Measurements from ENCODE around the gene URI1. TPM values are rescaled to one million over a fixed set of nuclear protein-coding genes. Genes with fewer than 3 reads are reported as not detected.

The URI1 gene
- total and polyA plus RNA-seq, 11 donors: 10.9 to 53.7 (median 41.5) TPM

DNA sequence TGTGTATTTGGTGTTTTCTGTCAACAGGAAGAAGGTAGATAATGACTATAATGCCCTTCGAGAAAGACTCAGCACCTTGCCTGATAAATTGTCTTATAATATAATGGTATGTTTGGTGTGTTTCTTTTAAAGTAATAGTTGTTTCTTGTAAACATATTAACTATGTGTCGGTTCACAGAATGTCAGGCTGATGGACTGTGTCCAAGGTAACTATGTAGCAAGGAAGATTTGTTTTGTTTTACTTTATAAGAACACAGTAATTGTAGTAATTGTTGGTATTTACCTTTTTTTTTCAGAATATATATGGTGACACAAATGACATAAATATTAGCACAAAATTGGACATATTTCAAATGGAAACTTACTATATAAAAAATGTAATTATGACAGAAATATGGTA lies 43.2 kb downstream of the URI1 start:
- no peak for DNase-seq
- WGBS, 4 donors: 82 to 93% (median 85%) methylated on average over 2 of the region's 2 CpGs
- intact Hi-C loops (cut with DNase I): no loop called here

GRCh38 chr19:29988351-29988750 lies 46.3 kb downstream of the URI1 start:
- intact Hi-C loops (cut with DNase I): no loop called here
- no peak for DNase-seq
- no peak for ATAC-seq
- H3K36me3 ChIP-seq: peaks cover 0 to 21% (median 10%) of the 10 kb centered on the region in 9 donors
- peaks cover 0 to 21% (median 2%) of the 10 kb centered on the region in 12 donors for H3K9me3 ChIP-seq
- no peak overlapping the region for H3K4me3 ChIP-seq
- peaks cover 0 to 5% (median 0%) of the 10 kb centered on the region in 12 donors for H3K4me1 ChIP-seq
- no peak overlapping the region for H3K27ac ChIP-seq
- H3K27me3 ChIP-seq: no peaks in the 10 kb centered on the region
- WGBS, 4 donors: 88 to 89% (median 89%) methylated on average over 9 of the region's 9 CpGs
- TF ChIP-seq POLR2A (IDR thresholded peaks at IDR 0.05): no peak
- no peak for TF ChIP-seq CTCF (IDR thresholded peaks at IDR 0.05)

More for the DNA sequence above, 43.2 kb downstream of the URI1 start:
- no peak for TF ChIP-seq POLR2A (IDR thresholded peaks at IDR 0.05)
- no peak for TF ChIP-seq CTCF (IDR thresholded peaks at IDR 0.05)
- no peaks in the 10 kb centered on the region for H3K27me3 ChIP-seq
- H3K36me3 ChIP-seq: peaks cover 0 to 19% (median 10%) of the 10 kb centered on the region in 9 donors
- H3K4me1 ChIP-seq: peaks cover 0 to 19% (median 7%) of the 10 kb centered on the region in 12 donors
- no peak for ATAC-seq
- no peaks in the 10 kb centered on the region for H3K9me3 ChIP-seq
- H3K4me3 ChIP-seq: no peak overlapping the region
- H3K27ac ChIP-seq: no peak overlapping the region

- peaks cover 0 to 43% (median 7%) of the 10 kb centered on the region in 12 donors for H3K9me3 ChIP-seq
- no peaks in the 10 kb centered on the region for H3K4me1 ChIP-seq
- peaks cover 0 to 21% (median 2%) of the 10 kb centered on the region in 9 donors for H3K36me3 ChIP-seq
- ATAC-seq (no peak), DNase-seq (no peak)
- no peak for TF ChIP-seq POLR2A (IDR thresholded peaks at IDR 0.05)
- no peak for TF ChIP-seq CTCF (IDR thresholded peaks at IDR 0.05)
- 96 to 99% (median 97%) methylated on average over 6 of the region's 6 CpGs for WGBS, 4 donors
- H3K27ac ChIP-seq: no peak overlapping the region
- intact Hi-C loops (cut with DNase I): no loop called here
- no peak overlapping the region for H3K4me3 ChIP-seq
- no peaks in the 10 kb centered on the region for H3K27me3 ChIP-seq
Observed at GRCh38 chr19:29992233-29992867, 50.3 kb downstream of the URI1 start.

DNA sequence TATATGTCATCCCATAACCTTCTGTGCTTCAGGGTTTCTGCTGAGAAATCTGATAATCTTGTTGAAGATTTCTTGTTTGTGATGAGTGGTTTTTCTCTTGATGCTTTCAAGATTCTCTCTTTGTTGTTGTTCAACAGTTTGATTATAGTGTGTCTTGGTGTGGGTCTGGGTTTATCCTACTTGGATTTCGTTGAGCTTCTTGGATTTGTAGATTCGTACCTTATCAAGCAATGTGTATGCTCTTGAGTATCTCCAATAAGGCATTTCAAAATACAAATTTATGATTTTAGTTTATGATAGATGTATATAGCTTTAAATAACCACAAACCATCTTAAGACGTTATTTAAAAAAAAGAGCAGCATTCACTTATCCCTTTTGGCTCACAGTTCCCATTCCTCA lies 57.5 kb downstream of the URI1 start:
- no peak for ATAC-seq
- no peaks in the 10 kb centered on the region for H3K4me1 ChIP-seq
- WGBS, 4 donors: 84 to 89% (median 87%) methylated on average over 3 of the region's 3 CpGs
- H3K36me3 ChIP-seq: peaks cover 0 to 20% (median 0%) of the 10 kb centered on the region in 9 donors
- H3K27me3 ChIP-seq: no peaks in the 10 kb centered on the region
- intact Hi-C loops (cut with DNase I): no loop called here
- H3K9me3 ChIP-seq: peaks cover 0 to 50% (median 1%) of the 10 kb centered on the region in 12 donors
- DNase-seq: no peak
- no peak overlapping the region for H3K27ac ChIP-seq
- no peak overlapping the region for H3K4me3 ChIP-seq
- TF ChIP-seq CTCF (IDR thresholded peaks at IDR 0.05) (no peak), POLR2A (IDR thresholded peaks at IDR 0.05) (no peak)
